GM21786 (cell line): Measurements from ENCODE around the gene TNFRSF25.
"Not testable (repeated sequence)": the region's sequence is repeated elsewhere in the genome, so short reads cannot be mapped to it uniquely, and the experiment has no call there.

ENCODE experiments used
- ATAC-seq: cut with Tn5 transposase; IDR thresholded peaks from one replicate; pipeline ENCODE4 v1.9.1; 2021; ENCODE audit not compliant: unreplicated experiment

Gene TNFRSF25

DNA sequence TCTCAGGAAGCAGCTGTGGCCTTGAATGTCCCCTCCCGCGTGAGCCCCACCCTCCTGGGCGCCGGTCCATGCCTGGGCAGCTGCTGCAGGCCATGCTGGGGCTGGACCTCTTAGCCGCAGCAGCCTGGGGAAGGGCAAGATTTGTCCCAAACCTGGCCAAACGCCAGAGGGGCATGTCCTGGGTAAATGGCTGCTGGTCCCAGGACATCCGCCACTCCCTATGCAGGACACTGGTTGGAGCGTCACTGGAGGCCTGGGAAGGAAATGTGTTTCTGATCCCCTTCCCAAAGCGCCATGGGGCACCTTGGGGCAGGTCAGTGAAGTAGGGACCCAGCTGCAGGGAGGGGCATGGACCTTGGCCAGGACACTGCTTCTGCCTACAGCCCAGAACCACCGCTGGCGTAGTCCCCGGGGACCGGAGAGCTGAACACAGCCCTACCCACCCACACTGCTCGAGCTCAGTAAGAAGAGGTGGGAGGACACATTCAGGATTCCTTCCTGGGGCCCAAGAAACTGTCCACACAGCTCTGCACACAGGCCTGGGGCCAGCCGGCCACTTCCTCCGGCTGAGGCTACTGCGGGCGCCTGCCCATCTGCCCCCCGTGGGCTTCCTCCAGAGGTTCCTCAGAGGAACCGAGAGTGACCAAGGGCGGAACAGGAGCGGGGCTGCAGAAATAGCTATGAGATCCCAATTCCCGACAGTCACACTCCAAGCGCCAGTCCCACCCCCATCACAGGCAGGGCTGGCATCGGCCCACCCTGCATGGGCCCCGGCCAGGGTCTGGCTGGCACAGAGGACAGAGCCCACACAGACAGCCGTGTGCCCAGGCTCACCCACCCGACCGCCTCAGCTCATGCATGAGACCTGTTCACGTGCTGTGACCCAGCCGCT is 36.3 kb upstream of the TNFRSF25 start:
- ATAC-seq, result no peak

DNA sequence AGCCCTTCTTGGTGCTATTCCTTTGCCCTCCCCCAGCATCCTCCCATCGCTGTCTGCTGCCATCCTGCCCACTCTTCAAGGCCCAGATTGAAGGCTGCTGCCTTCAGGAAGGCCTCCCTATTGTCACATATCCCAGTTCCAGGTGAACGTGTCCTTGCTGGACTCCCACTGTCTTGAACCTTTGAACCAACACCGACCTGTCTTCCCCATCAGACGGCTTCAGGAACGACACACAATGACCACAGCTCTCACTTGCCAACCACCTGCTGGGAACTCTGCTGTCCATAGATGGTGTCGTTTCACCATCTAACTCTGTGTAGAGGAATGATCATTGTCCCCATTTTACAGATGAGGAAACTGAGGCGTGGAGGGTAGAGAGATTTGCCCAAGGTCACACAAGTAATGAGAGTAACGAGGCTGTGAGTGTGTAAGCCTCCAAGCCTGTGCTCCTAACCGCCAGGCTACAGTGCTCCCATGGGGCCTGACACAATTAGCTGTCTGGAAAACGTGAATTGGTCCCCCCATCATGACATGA is 35.4 kb upstream of the TNFRSF25 start:
- no peak for ATAC-seq

DNA sequence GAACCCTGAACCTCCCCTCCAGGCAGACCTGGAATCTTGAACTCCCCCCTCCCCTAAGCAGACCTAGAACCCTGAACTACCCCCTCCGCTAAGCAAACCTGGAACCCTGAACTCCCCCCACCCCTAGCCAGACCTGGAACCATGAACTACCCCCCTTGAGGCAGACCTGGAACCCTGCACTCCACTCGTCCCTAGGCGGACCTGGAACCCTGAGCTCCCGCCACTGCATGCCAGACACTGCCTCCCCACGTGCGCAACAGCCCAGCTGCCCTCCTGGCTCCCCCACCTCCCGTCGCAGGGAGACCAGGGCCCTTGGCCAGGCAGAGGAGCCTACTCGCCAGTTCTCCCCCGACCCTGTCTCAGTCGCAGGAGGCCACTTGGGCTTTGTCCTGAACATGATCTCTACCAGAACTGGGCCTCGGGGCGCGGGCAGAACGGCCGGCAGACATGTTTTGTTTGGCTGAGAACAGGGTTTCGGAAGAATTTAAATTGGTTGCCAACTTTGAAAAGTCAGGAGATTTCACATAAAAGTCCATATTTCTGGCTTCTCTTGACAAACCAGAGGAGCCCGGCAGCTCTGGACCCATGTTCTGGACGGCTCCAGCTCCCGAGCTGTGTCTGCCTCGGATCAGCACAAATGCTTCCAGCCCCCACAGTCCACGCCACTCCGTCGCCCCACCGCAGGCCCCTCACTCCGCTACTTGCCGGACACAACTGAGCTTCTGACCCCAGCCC is 34.7 kb upstream of the TNFRSF25 start:
- ATAC-seq, result no peak

DNA sequence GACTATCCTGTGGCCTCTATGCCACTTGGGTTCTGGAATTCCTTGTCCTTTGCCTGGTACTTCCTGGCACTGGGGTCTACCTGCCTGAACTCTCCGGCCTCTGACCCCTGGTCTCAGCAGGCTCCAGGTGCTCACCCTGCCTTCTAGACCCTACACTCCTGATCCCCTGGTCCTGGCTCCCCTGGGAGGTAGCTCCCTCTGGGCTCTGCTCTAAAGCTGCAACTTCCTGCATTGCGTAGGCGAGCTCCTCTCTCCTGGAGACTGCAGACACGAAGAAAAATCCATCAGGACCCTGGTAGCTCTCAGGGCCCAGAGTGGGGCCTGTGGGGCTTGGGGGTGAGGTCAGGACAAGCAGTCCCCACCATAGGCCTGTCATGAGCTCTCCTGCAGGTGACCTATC is 33.3 kb upstream of the TNFRSF25 start:
- no peak for ATAC-seq

DNA sequence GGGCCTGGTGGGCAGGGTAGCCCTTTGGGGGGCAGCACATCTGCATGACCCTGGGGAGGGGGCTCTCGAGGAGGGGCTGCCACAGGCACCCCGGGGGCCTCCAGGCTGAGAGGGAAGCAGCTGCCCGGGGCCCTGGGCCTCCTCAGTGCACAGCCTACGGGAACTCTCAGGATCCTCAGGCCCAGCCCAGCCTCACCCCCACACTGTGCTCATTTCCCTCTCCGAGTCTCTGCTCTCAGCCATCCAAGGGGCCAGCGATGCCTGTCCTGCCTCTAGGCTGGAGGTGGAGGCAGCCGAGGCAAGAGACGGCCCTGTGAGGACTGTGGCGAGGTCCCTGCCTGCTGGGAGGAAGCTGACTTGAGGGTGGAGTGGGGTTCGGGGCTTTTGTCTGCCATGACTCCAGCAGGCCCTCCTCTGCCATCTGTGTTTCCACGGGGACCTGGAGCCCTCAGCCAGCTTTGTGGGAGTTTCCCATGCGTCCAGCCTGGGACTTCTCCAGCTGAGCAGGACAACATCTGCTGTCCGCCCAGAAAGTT is 32.7 kb upstream of the TNFRSF25 start:
- no peak for ATAC-seq

DNA sequence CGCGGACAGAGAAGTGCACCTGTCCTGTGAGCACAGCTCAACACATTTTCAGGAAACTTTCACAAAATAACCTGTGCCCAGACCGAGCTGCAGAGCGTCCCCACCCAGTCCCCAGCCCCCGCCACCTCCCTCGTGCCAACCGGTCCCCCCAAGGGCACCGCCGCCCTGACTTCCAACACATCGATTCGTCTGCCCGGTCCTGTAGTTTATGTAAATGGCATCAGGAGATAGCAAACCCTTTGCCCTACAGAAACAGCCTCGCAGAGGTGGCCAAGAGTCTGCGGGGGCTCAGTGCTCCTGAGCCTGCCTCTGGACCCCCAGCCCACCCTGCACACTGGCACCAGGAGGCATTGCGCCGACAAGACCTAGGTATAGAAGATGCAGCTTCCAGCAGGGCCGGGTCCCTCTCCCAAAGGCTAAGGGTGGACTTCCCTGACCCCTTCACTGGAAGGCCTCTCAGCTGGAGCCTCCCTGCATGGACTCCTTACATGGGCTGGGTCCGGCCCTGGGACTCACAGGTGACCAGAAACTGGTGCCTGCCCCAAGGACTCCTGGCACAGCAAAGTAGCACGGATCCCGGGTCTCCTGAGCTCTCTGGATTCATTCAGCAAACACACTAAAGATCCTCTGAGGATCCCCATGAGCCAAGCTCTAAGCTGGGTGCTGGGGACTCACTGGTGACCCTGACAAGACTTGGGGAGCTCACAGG is 32.0 kb upstream of the TNFRSF25 start:
- no peak for ATAC-seq

DNA sequence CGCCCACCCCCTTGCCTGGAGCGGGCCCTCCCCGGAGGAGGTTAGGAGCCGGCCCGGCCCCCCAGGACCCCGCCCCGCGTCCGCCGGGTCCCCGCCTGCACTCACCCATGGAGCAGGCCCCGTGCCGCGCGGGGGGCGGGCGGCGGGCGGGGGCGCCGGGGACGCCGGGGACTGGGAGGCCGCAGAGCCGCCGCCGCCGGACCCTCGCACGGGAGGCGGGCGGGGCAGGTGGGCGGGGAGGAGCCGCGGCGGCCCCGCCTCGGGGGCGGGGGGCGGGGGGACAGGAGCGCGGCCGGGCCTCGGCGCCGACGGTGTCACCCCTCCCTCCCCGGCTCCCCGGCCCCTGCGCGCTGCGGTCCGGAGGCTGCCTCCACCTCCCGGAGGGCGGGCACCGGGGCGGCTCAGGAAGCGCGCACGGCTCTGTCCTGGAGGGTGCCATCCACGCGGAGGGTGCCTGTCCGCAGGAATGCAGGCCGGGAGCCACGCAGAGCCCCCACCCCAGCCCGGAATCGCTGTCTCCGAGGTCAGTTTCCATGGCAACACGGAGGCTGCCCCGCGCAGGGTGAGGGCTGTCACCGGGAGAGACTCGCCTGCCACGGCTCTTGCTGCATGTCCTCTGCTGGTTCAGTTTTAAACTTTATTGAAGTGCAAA is 31.4 kb upstream of the TNFRSF25 start:
- ATAC-seq, result no peak

DNA sequence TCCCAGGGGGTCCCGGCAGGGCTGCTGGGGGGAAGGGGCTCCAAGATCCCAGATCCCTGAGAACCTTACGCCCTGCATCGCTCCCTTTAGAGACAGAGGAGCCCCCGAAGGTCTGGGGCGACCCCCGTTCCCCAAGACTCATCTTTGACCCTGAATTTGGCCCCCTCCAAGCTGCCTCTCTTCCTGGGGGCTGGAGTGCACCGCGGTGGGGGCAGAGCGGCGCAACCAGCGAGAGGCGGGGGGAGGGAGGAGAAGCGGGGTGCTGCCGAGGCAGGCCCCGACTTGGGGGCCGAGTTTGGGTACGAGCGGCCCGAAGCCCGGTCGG is 30.9 kb upstream of the TNFRSF25 start:
- no peak for ATAC-seq

DNA sequence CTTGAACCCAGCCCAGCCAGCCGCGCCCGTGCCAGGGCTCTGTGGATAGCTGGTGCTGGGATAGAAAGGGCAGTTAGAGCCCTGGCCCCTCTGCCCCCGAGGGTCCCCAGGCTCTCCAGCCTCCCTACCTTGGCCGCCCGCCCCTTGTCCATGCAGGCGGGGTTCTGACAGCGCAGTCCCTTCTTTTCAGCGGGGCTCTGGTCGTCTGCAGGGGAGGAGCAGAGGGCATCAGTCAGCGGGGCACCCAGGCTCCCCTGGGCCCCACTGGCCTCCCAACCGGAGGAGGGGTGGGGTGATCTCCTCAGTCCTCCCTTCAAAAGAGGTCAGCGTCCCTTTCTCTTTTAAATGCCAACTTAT is 30.4 kb upstream of the TNFRSF25 start:
- no peak for ATAC-seq

DNA sequence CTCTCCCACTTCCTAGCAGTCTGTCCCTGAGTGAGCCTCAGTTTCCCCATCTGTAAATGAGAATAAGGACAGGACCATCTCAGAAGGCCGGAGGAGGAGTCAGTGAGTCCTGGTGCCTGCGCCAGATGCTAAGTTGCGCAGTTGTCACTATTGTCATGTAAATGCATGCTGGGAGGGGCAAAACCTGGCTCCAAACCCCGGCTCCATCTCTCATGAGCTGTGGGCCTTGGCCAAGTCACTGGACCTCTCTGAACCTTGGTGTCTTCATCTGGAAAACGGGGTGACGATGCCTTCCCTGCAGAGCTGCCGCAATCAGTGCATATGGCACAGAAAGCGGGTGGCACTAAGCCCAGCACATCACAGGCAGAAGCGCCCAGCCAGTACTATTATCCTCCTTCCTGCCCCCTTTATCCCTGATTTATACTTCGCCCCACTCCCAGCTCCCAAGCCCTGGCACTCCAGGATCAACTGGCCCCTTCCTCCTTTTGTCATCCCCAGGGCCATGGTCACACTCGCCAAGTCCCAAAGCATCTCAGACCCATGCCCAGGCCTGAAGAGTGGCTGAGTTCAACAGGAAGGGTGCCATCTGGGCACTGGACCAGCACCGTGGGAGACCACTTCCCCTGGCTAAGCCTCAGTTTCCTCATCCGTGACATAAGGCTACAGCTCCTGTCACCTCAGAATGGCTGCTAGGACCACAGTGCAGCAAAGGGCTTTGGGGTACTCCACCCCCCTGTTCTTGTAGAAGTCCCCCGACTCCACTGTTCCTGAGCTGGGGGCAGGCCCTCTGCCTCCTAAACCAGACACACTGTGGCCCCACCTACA is 29.8 kb upstream of the TNFRSF25 start:
- ATAC-seq, result no peak

DNA sequence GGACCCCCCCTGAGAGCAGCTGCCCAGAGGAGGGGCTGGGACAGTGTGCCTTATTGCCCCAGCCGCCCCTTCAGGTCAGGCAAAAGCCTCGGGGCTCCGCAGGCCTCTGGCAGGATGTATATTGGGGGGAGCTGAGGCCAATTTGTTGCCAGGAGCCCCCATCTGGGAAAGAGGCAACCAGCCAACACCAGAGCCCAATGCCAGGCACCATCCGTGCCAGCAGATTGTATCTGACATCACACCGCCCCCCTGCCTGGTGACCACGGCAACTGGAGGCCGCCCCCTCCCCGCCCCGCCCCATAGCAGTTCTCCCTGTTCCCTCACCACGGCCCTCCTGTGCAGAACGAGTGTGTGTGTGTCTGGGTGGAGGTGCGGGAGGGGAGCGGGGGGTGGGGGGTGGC is 29.1 kb upstream of the TNFRSF25 start:
- ATAC-seq, result no peak

DNA sequence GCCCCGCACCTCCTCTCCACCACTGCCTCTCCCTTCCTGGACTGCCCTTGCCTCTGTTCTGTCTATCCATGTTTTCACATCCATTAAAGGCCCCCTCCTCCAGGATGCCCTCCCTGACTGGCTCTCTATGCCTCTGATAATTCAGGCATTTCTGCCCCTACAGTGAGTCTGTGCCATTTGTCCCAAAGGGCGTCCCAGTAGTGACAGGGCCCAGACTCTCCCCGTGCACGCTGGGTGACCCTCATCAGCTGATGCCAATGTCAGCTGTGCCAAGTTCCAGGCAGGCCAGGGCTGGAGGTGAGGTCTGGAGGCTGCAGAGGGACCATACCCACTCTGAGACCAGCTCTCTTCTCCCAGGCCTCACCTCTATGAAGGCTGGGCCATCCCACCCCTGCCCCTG is 28.7 kb upstream of the TNFRSF25 start:
- no peak for ATAC-seq

DNA sequence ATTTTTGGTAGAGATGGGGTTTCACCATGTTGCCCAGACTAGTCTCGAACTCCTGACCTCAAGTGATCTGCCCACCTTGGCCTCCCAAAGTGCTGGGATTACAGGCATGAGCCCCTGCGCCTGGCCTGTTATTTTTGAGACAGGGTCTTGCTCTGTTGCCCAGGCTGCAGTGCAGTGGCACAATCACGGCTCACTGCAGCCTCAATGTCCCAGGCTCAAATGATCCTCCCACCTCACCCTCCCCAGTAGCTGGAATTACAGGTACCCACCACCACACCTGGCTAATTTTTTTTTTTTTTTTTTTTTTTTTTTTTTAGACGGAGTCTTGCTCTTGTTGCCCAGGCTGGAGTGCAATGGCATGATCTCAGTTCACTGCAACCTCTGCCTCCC is 27.9 kb upstream of the TNFRSF25 start:
- not testable (repeated sequence) for ATAC-seq

DNA sequence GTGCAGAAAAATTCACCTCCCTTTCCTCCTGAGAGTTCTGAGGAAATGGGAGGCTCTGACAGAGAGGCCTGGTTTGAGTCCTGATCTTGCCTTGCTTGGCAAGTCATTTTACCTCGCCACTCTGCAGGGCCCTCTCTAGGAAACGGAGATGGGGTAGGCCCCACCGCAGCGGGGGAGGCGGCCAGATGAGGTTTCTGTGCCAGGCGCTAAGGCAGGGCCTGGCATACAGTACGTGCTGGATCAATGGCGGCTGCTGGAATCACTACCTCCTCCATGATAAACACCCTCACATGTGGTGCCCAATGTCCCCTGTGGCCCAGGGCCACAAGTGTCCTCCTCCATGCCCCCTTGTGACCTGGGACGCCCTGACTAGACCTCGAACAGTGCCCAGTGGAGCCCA is 26.0 kb upstream of the TNFRSF25 start:
- no peak for ATAC-seq

DNA sequence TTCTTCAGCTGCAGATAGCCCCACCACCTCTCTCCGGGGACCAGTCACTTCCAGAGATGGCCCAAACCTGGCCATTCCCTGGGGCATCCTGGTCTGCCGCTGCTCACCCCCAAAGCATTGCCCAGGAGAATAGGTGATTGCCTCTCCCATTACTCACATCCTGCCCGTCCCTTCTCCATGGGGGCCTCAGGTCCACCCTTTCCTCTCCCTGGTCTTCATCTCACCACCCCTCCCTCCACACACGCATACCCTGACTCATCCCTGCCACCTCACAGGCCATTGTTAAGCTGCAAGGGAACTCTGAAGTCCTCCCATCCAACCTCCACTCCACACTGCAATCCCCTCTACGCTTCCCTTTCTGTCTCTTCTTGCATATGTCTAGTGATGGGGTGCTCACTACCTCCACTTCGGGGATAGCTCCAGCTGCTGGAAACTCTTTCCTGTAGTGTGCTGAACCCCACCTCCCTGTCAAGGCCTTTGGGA is 25.5 kb upstream of the TNFRSF25 start, which contains the start of gene PLEKHG5:
PLEKHG5 (minus strand) TSS at position 188 of the 483 bp plus-strand sequence. CDS start 14,096 bp downstream, outside the sequence.
- ATAC-seq, result no peak

DNA sequence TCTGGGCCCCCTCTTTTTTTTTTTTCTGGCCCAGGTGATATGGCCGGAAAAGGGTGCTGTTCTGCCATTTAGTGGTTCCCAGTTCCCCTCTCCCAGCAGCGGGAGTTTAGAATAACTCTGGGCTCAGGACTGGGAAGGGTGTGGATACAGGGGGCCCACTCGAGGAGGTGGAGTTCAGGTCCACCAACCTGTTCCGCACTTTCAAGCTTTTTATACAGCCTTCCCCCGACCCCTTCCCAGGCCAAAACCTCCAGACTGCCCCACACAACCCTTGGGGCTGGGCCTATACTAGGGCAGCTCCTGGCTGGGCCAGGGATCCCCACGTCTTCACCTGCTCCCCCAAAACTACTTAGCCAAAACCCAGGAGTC is 25.1 kb upstream of the TNFRSF25 start:
- ATAC-seq, result no peak

DNA sequence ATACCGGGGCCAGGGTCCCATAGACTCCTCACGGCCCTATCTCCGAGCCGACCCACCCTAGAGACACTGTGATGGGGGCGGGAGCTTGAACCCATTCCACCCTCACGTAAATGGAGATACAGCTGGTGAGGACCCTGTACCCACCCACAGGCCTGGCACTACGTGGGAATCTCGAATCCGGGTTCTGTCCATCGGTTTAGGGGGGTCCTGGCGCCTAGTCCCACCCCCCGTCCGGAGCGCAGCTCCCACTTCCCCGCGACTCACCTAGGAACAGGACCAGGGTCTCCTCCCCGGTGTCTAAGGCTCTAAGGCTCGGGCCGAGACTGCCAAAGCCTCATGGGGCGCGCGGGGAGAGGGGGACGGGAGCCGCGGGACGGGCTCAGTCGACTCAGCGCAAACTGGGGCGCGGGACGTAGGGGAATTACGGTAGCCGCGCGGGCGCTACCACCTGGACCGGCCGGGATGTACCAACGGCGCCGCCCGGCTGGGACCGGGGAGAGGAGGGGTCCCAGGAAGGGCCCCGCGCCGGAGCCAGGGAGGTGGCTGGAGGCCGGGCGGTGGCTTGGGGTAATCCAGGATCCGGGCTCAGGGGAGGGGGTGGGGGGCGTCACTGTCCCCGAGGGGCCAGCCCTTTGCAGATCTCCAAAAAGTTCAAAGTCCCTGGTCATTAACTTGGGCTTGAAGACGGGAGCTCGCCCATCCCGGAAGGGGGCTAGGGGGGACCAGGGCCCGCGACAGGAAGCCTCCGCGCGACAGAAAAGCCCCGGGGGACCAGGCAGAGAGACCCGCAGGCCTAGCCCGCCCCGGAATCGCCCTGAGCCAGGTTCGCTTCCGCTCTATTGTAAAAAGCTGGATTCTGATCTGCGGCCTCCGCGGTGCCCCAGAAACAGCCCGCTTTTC is 24.5 kb upstream of the TNFRSF25 start:
- ATAC-seq, result peak; percentile 7

DNA sequence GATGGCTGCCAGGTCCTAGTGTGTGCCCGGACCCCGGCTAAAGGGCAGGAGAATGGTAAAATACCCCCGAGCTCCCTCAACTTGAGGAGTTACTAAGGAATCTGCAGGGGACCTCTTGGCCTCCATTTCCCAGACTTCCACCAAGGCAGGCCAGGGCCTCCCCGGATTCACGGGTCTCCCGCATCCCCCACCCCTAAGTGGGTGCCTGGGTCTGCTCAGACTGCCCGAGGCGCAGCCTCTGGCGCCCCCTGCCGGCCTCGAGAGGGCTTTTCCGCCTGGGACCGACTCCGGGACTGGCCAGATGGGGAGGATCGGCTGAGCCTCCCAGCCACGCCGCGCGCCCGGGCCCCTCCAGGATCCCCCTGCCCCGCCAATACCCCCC is 23.8 kb upstream of the TNFRSF25 start:
- ATAC-seq, result peak; percentile 72

DNA sequence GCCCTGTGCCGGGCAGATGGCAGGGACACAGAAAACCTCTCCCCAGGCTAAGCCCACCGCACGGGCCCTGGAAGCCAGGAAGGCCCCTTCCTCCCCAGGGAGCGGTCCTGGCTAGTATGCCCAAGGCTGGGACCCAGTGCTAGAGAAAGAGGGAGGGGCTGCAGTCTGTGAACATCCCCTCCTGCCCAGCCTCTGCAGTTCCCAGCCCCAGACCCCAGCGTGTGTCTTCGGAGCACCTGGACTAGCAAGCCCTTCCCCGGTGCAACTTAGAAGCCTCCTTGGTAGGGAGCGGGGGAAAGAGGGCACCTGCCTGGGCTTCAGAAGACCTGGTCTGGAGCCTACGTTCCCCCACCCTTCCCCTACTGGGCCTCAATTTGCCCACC is 23.4 kb upstream of the TNFRSF25 start:
- no peak for ATAC-seq
